Left hindlimb (tissue), 1 donor: Measurements from ENCODE around the gene LLPH.
"Not testable (repeated sequence)": the region's sequence is repeated elsewhere in the genome, so short reads cannot be mapped to it uniquely, and the experiment has no call there.

Experiments used
- DNase-seq: peaks from one replicate; pipeline ENCODE4 v3.0.0-alpha.2; 2018

Gene LLPH

DNA sequence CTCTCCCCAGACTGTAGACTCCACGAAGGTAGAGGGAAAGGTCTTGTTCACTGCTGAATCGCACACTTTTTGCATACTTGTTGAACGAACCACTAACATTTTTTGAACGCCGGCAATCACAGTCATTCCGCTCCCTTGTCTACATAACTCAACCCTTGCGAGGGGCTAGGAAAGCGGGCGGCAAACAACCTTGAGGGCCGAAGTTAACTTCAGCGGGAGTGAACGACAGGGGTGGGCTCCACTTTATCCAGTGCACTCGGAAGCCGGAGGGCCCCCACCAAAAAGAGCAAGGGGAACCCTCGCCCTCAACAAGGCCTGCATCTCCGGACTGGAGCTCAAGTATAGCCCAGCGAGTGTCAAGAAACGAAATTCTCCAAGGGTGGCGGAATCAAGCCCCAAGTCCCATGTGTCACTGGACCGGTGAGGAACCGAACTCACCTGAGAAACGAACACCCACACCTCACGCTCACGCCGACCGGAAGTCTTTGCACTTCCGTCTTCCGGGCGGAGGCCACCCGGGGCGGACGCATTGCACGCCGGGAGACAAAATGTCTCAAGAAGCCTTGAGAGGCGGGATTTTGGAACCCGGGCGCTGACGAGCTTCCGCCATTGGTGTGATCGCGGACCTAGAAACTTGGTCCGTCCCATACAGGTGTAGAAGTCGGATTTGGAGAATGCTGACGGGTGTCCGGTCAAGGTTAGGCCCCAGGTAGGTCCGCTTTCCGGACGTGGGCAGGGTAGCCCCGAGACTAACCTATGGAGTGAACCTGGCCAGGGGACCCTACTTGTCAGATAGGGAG, at the start of gene LLPH:
TSS of gene LLPH (minus strand) at position 484 of the 800 bp plus-strand sequence. CDS start 1,644 bp downstream, outside the sequence.
- DNase-seq, result peak; percentile 91

DNA sequence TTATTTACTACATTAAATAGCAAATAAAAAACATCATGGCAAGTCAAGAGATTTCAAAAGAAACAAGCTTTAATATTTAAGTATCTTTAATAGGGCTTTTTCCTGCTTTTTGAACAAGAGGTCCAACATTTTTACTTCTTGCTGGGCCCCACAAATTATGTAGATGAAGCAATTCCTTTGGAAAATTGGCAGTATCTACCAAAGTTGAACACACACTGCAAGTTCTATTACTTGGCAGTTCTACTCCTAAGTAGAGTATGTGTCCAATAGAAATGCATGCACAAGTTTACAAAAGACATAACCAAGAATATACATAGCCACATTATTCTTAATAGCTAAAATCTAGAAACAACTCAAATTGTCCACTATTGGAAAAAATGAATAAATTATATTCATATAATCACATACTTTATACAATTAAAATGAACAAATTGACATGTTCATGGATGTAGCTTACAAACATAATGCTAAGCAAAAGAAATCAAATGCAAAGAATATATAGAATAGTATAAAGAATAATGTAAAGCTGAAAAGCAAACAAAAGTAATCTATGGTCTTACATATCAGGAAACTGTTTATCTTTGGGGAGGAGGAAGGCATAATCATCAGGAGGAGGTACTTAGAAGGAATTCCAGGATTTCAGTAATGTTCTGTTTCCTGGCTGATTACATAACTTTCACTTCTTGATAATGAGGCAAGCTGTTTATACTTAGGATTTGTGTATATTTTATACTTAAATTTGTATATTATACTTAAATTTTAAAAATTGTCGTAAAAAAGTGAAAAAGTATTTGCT, 45.8 kb upstream of the LLPH start:
- DNase-seq, result no peak

DNA sequence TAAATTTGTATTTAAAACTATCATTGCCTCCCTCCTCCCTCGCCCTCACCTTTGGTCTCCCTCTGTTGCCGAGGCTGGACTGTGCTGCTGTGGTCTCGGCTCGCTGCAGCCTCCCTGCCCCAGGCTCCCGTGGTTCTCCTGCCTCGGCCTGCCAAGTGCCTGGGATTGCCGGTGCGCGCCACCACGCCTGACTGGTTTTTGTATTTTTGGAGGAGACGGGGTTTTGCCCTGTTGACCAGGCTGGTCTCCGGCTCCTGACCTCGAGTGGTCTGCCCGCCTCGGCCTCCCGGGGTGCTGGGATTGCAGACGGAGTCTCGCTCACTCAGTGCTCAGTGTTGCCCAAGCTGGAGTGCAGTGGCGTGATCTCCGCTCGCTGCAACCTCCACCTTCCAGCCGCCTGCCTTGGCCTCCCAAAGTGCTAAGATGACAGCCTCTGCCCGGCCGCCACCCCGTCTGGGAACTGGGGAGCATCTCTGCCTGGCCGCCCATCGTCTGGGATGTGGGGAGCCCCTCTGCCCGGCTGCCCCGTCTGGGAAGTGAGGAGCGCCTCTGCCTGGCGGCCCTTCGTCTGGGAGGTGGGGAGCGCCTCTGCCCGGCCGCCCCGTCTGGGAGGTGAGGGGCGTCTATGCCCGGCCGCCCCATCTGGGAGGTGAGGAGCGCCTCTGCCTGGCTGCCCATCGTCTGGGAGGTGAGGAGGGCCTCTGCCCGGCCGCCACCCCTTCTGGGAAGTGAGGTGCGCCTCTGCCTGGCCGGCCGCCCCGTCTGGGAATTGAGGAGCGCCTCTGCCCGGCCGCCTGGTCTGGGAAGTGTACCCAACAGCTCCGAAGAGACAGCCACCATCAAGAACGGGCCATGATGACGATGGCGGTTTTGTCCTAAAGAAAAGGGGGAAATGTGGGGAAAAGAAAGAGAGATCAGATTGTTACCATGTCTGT, 44.1 kb upstream of the LLPH start:
- DNase-seq, result not testable (repeated sequence)

DNA sequence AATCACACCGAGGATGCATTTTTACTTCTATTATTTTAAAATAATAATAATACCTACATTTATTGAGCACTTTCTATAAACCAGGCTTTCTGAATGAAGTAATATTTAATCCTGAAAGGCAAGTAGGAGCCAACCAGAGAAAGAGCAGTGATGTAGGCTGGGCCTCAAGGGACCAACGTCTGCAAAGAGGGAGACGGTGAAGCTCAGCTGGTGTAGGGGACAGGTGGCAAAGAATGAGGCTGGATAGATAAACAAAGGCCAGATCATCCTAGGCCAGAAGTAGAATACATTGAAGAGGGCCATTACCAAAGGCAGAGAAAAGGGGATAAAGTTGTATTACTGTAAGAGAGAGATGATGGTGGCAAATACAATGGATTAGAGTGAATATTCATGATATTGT, 40.1 kb upstream of the LLPH start:
- no peak for DNase-seq

DNA sequence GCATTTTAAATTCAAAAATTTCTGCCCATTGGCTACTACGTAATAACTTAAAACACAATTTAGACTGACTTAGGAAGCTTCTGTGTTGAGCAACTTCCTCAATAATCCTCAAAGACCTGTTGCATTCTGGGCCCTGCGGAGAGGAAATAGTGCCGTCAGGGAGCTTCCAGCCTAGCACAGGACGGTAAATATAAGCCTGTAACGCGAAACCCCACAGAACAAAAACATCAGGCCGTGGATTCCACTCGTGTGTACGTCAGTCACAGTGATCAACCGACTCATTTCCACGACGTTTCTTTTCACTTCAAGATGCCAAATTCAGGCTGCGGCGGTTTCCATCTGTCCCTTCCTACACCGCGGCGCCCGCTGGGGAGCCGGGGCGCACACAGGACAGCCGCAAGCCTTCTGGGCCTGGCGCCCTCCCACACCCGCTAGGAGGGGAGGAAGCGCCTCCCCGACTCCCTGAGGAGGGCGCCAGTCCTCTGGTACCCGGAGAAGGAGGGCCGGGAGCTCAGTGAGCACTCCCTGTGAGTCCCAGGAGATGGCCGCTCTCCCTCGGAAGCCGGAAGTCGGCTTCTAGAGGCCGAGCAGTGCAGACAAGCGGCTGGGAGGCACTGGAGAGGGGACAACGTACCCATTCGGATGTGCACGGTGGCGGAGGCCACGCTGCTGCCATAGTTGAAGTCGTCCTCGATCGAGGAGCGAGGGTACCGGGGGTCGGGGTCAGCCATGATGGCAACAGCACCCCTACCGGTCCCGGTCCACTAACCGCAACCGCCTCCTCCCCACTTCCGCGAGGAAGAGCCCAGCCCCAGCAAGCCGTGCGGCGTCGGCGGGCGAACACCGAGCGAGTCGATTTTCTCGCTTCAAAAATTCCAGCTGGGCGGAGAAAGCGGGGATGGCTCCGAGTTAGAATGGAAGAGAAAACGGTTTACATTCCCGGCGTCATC, 38.9 kb upstream of the LLPH start, which contains the start of gene TMBIM4:
TSS of gene TMBIM4 (minus strand) at position 776 of the 950 bp plus-strand sequence. CDS start at position 731, 45 bp downstream.
- peak; percentile 94 for DNase-seq

DNA sequence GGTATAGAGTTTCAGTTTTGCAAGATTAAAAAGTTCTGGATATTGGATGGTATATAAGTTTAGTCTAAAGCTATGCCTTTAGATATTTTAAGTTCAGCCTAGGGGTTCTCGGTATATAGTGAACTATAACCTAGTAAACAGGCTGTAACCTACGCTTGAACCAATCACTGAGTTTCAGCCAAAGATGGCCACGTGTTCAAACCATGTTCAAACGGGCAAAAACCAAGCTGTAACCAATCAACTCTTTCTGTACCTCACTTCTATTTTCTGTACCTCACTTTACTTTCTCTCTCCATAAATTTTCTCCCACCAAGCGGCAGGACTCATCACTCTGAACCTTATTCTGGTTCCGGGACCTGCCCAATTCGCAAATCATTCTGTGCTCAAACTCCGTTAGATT, 37.9 kb upstream of the LLPH start:
- DNase-seq, result no peak

DNA sequence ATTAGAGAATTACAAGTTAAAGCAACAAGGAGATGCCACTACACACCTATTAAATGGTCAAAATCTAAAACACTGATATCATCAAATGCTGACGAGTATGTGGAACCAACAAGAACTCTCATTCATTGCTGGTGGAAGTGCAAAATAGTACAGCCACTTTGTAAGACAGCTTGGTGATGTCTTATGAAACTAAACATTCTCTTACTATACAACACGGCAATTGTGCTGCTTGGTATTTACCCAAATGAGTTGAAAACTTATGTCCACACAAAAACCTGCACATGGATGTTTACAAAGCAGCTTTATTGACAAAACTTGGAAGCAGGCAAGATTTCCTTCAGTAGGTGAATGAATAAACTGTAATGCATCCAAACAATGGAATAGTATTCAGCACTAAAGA, 36.0 kb upstream of the LLPH start:
- no peak for DNase-seq

DNA sequence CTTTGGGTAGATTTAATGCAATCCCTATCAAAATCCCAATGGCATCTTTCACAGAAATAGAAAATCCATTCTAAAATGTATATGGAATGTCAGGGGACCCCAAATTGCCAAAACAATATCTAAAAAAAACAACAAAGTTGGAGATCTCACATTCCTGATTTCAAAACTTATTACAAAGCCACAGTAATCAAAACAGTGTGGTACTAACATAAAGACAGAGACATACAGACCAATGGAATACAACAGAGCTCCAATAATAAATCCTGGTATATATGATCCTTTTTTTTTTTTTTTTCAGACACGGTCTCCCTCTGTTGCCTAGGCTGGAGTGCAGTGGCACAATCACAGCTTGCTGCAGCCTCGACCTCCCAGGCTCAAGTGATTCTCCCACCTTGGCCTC, 34.6 kb upstream of the LLPH start:
- DNase-seq, result no peak

DNA sequence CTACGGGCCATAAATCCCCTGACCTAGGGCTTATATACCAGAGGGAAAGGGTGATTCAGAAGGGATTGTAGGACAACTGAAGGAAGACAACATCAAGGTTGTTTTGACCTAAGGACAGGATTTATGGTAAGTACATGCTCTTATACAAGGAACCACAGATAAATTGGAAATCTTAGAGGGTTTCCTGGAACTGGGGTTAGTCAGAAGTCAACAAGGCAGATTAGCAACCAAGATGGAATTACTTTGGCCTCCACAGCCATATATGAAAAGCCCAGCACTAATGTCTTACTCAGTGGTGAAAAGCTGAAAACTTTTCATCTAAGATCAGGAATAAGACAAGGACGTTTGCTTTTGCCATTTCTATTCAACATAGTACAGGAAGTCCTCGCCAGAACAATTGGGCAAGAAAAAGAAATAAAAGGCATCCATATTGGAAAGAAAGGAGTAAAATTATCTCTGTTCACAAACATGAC, 33.8 kb upstream of the LLPH start:
- no peak for DNase-seq

DNA sequence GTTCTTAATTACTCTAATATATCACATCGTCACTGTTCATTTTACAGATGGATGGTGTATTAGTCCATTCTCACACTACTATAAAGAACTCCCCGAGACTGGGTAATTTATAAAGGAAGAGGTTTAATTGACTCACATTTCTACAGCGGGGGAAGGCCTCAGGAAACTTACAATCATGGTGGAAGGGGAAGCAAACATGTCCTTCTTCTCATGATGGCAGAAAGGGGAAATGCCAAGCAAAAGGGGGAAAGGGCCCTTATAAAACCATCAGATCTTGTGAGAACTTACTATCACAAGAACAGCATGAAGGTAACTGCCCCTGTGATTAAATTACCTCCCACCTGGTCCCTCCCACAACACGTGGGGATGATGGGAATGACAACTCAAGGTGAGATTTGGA, 32.7 kb upstream of the LLPH start:
- no peak for DNase-seq

DNA sequence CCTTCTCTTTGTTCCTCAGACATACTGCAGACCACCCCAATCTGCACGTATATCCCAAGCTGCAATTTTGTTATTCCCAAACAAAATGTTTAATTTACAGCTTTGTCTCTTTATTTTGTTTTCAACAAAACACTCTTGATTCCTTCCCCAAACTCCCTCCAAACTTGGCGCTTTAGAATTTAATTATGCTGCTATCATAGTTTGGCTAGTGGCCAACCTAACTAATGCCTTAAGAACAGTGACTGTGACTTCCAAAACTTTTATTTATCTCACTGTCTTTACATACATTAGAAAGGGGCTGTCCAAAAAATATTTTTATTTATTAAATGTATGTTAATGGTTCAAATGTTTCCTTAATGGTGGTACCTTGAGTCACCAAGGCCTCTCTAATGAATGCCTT, 32.2 kb upstream of the LLPH start:
- DNase-seq, result no peak

DNA sequence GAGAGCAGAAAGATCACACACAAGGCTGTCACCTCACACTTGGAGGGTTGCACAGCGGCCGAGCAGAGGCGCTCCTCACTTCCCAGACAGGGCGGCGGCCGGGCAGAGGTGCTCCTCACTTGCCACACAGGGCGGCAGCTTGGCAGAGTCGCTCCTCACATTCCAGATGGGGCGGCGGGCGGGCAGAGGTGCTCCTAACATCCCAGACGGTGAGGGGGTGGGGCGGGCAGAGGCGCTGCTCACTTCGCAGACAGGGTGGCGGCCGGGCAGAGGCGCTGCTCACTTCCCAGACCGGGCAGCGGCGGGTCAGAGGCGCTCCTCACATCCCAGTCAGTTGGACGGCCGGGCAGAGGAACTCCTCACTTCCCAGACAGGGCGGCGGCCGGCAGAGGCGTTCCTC, 30.2 kb upstream of the LLPH start:
- no peak for DNase-seq

DNA sequence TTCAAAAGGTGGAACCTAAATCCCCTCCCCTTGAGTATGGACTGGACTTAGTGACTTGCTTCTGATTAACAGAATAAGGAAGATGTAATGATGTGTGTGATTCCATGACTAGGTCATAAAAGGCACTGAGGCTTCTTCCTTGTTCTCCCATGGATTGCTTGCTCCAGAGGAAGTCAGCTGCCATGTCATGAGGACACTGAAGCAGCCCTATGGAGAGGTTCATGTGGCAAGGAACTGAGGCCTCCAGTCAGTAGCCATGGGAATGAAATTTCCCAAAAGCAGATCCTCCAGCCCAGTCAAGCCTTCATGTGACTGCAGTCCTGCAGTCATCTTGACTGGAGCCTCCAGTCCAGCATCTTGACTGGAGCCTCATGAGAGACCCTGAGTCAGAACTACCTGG, 28.6 kb upstream of the LLPH start:
- no peak for DNase-seq

DNA sequence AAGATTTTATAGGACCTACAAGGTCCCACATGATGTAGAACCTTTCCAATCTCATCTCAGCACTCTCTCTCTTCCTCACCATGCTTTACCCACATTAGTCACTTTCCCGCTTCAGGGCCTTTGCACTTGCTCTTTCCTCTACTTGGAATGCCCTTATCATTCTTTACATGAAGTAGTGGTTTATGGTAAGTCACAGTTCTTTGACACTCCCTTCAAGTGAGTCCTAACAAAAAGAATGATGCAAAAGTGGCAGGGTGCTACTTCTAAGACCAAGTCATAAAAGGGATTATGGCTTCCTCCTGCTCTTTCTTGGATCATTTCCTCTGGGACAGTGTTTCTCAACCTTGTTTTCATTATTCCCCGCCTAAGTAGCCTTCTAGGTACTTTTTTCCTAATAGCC, 26.1 kb upstream of the LLPH start:
- DNase-seq, result no peak

DNA sequence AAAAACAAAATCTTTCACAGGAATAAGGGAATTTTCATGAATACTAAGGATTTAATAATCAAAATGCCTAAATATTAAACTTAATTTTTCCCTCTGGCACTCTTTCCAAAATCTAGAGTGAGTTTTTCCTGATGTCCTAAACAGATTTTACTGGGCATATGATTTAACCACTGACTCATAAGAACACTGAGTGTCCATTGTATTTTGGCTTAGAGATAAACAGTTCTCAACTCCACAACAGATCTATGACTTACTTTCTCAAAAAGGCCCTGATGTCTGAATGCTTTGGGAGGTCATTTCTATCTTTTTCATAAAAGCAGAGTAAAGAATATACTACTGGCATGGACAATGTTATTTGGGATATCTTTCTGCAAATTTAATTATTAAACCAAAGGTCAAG, 24.2 kb upstream of the LLPH start:
- DNase-seq, result no peak

DNA sequence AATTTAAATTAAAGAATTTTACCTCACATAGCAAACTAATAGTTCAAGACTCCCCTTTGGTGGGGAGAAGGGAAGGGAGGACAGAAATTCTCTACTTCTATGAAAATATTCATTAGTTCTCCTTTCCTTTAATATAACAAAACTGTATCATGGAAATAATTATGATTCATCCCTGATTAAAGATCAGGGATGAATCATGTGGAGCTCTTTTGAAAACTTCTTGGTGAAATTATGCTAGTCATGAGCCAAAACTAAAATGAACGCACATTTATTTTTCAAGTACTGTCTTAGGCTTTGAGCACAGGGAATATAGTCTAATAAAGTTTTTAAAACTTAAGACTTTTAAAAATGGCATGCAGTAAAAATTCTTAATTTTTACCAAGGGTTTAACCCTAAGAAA, 22.2 kb upstream of the LLPH start:
- DNase-seq, result no peak

DNA sequence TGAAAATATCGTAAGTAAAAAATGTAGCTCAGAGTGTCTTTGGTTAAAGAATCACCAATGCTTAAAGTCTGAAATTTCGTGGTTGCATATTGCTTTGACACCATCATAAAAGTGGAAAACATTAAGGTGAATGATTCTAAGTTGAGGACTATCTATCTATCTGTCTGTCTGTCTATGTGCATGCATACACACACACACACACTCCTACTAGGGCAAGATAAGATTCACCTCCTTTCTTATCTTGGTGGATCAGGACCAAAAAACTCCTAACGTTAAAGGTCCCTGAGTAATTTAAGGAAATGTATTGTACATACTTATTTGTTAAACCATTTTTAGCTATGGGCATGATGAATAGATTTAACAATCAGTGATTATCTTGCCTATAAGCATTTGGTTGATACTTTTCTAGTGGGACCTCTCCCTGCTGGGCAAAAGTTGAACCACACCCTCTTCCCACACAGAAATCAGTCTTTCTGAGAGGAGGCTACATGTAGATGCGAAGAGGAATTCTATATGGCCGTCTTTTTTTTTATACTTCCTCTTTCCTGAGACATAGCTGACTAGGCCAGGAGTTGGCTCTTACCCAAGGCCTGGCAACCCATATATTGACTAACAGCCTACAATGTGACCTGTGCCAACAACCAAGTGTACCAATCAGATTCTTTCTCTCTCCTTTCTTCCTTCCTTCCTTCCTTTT, 19.3 kb upstream of the LLPH start:
- DNase-seq, result no peak

DNA sequence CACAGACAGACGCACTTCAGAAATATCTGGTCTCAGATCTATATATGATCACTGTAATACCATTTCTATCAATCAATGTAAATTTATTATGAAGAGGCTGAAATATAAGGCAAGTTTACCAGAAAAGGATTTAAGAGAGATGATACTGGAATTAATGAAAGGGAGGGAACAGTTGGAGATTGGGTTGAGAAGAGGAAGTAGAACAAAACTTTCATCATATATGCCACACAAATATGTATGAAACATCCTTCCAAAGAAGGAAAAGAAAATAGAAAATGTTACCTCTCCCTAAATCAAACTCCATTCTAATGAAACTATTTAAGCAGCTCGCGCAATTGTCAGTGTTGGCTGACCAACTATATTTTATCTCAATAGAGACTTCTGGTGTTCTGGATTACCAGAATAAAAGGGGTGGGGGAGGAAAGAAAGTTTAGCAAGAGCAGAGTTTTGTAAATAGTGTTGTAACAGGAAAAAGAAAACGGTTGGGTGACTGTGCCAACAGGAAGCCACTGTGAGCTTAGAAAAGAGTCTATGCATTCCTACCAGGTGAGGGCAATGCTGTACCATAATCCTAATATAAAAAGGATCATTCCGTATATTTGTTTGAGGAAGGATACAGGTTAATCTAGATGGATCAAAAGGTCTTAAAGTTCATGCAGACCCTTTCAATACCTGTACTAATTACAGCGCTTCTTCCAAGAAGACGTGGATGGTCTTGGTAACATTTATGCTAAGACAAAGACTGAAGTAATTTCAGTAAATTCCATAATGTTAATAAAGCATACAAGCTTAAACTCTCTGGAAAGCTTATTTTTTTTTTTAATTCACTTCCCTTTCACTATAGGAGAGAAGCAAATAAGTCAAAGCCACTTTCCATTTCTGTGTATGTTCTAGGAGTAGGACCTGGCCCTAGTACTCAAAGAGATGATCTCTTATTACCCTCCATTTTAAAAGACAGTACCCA, 14.5 kb upstream of the LLPH start:
- no peak for DNase-seq

DNA sequence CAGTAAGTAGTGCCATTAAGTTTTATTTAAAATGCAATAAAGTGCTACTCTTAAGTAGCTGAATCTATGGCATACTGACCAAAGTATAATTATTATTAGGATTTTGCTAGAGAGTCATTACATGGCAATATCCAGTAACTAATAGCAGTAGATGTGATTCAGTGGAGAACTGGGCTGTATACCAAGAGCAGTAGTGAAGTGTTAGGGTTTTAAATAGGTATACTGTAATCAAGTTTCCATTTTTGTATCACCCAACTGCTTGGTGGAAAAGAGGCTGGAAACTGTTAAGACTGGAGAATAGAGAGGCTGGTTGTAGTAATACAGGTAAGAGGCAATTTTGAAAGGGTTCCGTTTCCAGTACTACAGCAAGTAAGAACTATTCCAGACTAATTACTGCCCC, 13.3 kb upstream of the LLPH start:
- DNase-seq, result no peak

DNA sequence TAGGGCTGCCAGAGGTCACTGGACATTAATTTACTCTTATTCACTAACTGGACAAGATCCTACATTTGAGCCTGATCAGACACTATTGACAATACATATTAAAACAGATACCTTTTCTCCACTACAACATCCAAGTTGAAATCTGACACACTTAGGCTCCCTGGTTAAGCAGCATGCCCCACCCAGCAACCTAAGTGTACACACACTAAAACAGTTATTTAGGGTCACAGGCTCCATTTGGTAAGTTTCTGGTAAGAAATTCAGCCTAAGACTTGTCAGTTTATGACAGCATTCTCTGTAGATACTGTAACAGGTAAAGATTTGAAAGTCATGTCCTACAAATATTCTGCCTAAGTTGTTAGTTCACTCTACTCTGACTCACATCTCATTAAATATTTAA, 12.3 kb upstream of the LLPH start:
- DNase-seq, result no peak
